K562 (cell line): ENCODE measurements around the gene PLCB3. TPM values are rescaled to one million over a fixed set of nuclear protein-coding genes. Genes with fewer than 3 reads are reported as not detected.

Experiments used
- ARID2 ChIP-seq: fragments of 450-650 bp; IDR thresholded peaks from 2 replicates; pipeline ENCODE4 v1.6.1; 2017; ENCODE audit warnings: antibody characterized with exemption, mild to moderate bottlenecking
- E2F3 ChIP-seq: fragments of 250-450 bp; sonication (Bioruptor Pico); IDR thresholded peaks from 2 replicates; pipeline ENCODE4 v1.4.0; 2020; ENCODE audit warnings: mild to moderate bottlenecking
- ETV5 ChIP-seq: sonication (generic); formaldehyde crosslinking; IDR thresholded peaks from 2 replicates; pipeline ENCODE4 v1.4.0; 2020; ENCODE audit warnings: low read depth, mild to moderate bottlenecking, missing genetic modification reagents
- EWSR1 ChIP-seq: fragments of 450-650 bp; IDR thresholded peaks from 2 replicates; pipeline ENCODE4 v1.6.1; 2018; ENCODE audit warnings: borderline replicate concordance, mild to moderate bottlenecking, low read depth, moderate library complexity; ENCODE audit not compliant: partially characterized antibody
- KDM2B ChIP-seq: fragments of 250-450 bp; sonication (Bioruptor Pico); IDR thresholded peaks from 2 replicates; pipeline ENCODE4 v1.8.0; 2021; ENCODE audit warnings: mild to moderate bottlenecking, moderate library complexity
- MAZ ChIP-seq, 2 experiments: fragments of 450-650 bp in 1 of 2; sonication (generic) in 1 of 2; formaldehyde crosslinking; IDR thresholded peaks in 1 of 2; conservative IDR thresholded peaks in 1 of 2; 2 replicates each; pipeline versions ENCODE4 v1.4.0 to v1.5.0; 2020; ENCODE audit warnings: mild to moderate bottlenecking in 1 of 2, missing genetic modification reagents in 1 of 2
- MED1 ChIP-seq: sonication (generic); formaldehyde crosslinking; IDR thresholded peaks from 2 replicates; pipeline ENCODE4 v1.8.1; 2023; ENCODE audit warnings: missing genetic modification reagents, borderline replicate concordance
- NR1H2 ChIP-seq: sonication (generic); formaldehyde crosslinking; IDR thresholded peaks from 2 replicates; pipeline ENCODE4 v1.4.0; 2020; ENCODE audit warnings: mild to moderate bottlenecking, missing genetic modification reagents
- NR2C2 ChIP-seq, 2 experiments: fragments of 200-800 bp in 1 of 2; sonication (Bioruptor generic) in 1 of 2; sonication (generic) in 1 of 2; formaldehyde crosslinking in 1 of 2; IDR thresholded peaks; 2 replicates each; pipeline versions ENCODE4 v1.6.1 to v1.8.0; 2016 to 2022; ENCODE audit warnings: mild to moderate bottlenecking in 1 of 2, missing compliant biosample characterization in 1 of 2, missing genetic modification characterization in 1 of 2, missing genetic modification reagents in 1 of 2
- NR3C1 ChIP-seq: sonication (generic); formaldehyde crosslinking; IDR thresholded peaks from 2 replicates; pipeline ENCODE4 v1.8.1; 2022; ENCODE audit warnings: missing genetic modification reagents
- PCBP1 ChIP-seq: fragments of 200-400 bp; formaldehyde crosslinking; IDR thresholded peaks from 2 replicates; pipeline ENCODE4 v1.6.1; 2018; ENCODE audit warnings: mild to moderate bottlenecking, low read depth, low read length; ENCODE audit not compliant: poor library complexity, severe bottlenecking
- RFX7 ChIP-seq: fragments of 250-450 bp; sonication (Bioruptor Pico); IDR thresholded peaks from 2 replicates; pipeline ENCODE4 v1.5.1; 2021; ENCODE audit warnings: mild to moderate bottlenecking
- SP1 ChIP-seq: sonication (generic); formaldehyde crosslinking; IDR thresholded peaks from 2 replicates; pipeline ENCODE4 v1.8.1; 2022; ENCODE audit warnings: mild to moderate bottlenecking, missing genetic modification reagents
- XRCC3 ChIP-seq: fragments of 450-650 bp; IDR thresholded peaks from 2 replicates; pipeline ENCODE4 v1.6.1; 2017; ENCODE audit warnings: mild to moderate bottlenecking, moderate library complexity
- YBX1 ChIP-seq: fragments of 450-650 bp; IDR thresholded peaks from 2 replicates; pipeline ENCODE4 v1.7.1; 2016; ENCODE audit warnings: mild to moderate bottlenecking
- ZBTB8A ChIP-seq: fragments of 450-650 bp; IDR thresholded peaks from 2 replicates; pipeline ENCODE4 v1.6.1; 2018; ENCODE audit warnings: mild to moderate bottlenecking, moderate library complexity; ENCODE audit not compliant: partially characterized antibody
- ZNF175 ChIP-seq: fragments of 200-800 bp; sonication (Bioruptor generic); IDR thresholded peaks from 2 replicates; pipeline ENCODE4 v1.6.1; 2016; ENCODE audit warnings: low read depth, mild to moderate bottlenecking, missing genetic modification characterization, missing compliant biosample characterization
- polyA plus RNA-seq, 8 experiments: library from polyadenylated mRNA; depleted of rRNA in 4 of 8; stranded (reverse) in 5 of 8; unstranded in 3 of 8; fragments of >200 nt; fragmentation: Nextera tagmentation in 2 of 8; fragmentation: Illumina TruSeq in 1 of 8; extraction: Ambion mirVana in 2 of 8; extraction: Trizol in 1 of 8; gene quantifications; 2 replicates each; pipeline versions ENCODE4 v1.2.1 to v1.2.3, GENCODE V29; 2011 to 2014; ENCODE audit warnings: inconsistent platforms in 1 of 8, missing spikeins in 1 of 8
- total RNA-seq, 7 experiments: library from RNA; depleted of rRNA in 6 of 7; stranded (reverse); fragments of >200 nt in 6 of 7; fragmentation: Illumina TruSeq in 2 of 7; extraction: Trizol in 2 of 7; gene quantifications; 2 replicates each; pipeline versions ENCODE4 v1.2.1 to v1.2.3, GENCODE V29; 2011 to 2021; ENCODE audit warnings: low replicate concordance in 1 of 7
- TF ChIP-seq, protein P1 (sequence below): fragments of 250-450 bp; sonication (Bioruptor Pico); IDR thresholded peaks from 2 replicates; pipeline ENCODE4 v1.8.0; 2022; ENCODE audit warnings: inconsistent platforms, mild to moderate bottlenecking, moderate library complexity, borderline replicate concordance
- TF ChIP-seq, protein P2 (sequence below): sonication (generic); formaldehyde crosslinking; IDR thresholded peaks from 2 replicates; pipeline ENCODE4 v1.5.0; 2020; ENCODE audit warnings: missing genetic modification reagents
- TF ChIP-seq, protein P3 (sequence below): sonication (generic); formaldehyde crosslinking; IDR thresholded peaks from 2 replicates; pipeline ENCODE4 v1.8.1; 2023; ENCODE audit warnings: mild to moderate bottlenecking, missing genetic modification reagents, moderate library complexity
- TF ChIP-seq, protein P4 (sequence below): fragments of 250-450 bp; sonication (Bioruptor Pico); IDR thresholded peaks from 2 replicates; pipeline ENCODE4 v1.5.0; 2021

The PLCB3 gene
- total and polyA plus RNA-seq, 9 of the 15 experiments (the other 6 are each of a cell fraction or from before 2014, with no cell fraction given): 0.31 to 44.8 (median 14.6) TPM

DNA sequence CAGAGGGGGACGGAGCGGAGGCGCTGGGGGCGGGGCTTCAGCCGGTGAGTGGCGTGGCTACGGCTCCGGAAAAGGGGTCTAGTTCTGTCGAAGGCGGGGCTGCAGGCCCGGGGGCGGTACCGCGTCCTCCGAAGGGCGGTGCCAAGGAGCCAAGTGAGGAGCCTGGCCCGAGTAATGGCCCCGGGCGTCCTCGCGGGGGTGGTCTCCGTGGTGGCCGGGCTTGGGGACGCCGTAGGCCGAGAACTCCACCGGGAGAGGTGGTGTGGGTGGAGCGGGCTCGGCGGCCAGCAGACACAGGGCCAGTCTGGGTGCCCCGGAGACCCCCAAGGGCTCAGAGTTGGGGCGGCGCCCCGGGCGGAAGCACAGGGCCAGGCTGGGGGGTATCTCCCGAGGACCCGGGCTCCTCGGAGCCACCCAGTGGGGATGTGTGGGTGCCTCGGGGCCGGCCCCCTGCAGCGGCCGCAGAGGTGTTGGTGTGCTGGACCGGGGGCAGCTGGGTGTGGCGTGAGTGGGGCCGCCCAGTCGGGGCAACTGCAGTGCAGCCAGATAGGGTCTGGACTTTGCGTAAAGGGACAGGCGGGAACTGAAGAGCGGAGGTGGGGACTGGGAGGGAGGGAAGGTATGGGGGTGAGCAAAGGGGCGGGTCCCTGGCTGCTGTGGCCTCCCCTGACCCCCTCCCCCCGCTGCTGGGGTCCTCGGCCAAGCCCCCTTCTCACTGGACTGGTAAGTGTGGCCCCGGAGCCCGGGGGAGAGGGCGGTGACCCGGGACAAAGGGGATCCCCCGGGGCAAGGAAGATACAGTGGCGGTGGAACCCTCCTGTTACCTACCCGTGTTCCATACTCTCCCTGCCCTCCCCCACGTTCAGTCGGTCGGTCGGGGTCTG is 9.6 kb upstream of the PLCB3 start (continued):
- TF ChIP-seq, protein P1, sequence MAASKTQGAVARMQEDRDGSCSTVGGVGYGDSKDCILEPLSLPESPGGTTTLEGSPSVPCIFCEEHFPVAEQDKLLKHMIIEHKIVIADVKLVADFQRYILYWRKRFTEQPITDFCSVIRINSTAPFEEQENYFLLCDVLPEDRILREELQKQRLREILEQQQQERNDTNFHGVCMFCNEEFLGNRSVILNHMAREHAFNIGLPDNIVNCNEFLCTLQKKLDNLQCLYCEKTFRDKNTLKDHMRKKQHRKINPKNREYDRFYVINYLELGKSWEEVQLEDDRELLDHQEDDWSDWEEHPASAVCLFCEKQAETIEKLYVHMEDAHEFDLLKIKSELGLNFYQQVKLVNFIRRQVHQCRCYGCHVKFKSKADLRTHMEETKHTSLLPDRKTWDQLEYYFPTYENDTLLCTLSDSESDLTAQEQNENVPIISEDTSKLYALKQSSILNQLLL: no peak
- TF ChIP-seq ETV5 (CRISPR knock-in tag) (no peak), NR3C1 (CRISPR knock-in tag) (0 out of 2 replicates have a peak, but pooled peaks have one; percentile 26), NR1H2 (CRISPR knock-in tag) (no peak), ZNF175 (no peak), PCBP1 (peak; percentile 51), SP1 (CRISPR knock-in tag) (peak; percentile 5; the same call in 1 of the 2 replicates), ZBTB8A (no peak), MED1 (CRISPR knock-in tag) (no peak), NR2C2 (CRISPR knock-in tag; IDR thresholded peaks at IDR 0.05) (0 out of 2 replicates have a peak, but pooled peaks have one; percentile 32), NR2C2 (tag; IDR thresholded peaks at IDR 0.05) (no peak), RFX7 (CRISPR knock-in tag) (no peak), MAZ (CRISPR knock-in tag; conservative IDR thresholded peaks at IDR 0.05 in 1 of 2, IDR thresholded peaks at IDR 0.05 in 1 of 2) (peak; percentile 53 to 79), EWSR1 (no peak), XRCC3 (no peak), ARID2 (no peak), E2F3 (CRISPR knock-in tag) (0 out of 2 replicates have a peak, but pooled peaks have one; percentile 6), KDM2B (peak; percentile 79; the same call in 1 of the 2 replicates), YBX1 (no peak)
- TF ChIP-seq, protein P2, sequence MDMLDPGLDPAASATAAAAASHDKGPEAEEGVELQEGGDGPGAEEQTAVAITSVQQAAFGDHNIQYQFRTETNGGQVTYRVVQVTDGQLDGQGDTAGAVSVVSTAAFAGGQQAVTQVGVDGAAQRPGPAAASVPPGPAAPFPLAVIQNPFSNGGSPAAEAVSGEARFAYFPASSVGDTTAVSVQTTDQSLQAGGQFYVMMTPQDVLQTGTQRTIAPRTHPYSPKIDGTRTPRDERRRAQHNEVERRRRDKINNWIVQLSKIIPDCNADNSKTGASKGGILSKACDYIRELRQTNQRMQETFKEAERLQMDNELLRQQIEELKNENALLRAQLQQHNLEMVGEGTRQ: no peak
- TF ChIP-seq, protein P3, sequence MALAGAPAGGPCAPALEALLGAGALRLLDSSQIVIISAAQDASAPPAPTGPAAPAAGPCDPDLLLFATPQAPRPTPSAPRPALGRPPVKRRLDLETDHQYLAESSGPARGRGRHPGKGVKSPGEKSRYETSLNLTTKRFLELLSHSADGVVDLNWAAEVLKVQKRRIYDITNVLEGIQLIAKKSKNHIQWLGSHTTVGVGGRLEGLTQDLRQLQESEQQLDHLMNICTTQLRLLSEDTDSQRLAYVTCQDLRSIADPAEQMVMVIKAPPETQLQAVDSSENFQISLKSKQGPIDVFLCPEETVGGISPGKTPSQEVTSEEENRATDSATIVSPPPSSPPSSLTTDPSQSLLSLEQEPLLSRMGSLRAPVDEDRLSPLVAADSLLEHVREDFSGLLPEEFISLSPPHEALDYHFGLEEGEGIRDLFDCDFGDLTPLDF: 0 out of 2 replicates have a peak, but pooled peaks have one; percentile 38
- TF ChIP-seq, protein P4, sequence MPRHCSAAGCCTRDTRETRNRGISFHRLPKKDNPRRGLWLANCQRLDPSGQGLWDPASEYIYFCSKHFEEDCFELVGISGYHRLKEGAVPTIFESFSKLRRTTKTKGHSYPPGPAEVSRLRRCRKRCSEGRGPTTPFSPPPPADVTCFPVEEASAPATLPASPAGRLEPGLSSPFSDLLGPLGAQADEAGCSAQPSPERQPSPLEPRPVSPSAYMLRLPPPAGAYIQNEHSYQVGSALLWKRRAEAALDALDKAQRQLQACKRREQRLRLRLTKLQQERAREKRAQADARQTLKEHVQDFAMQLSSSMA (CRISPR knock-in tag): no peak
